Transverse colon (tissue), 3 donors: ENCODE measurements around the gene KRTAP25-1.

ENCODE experiments used
- POLR2A ChIP-seq: fragments of 450-650 bp; IDR thresholded peaks from one replicate; pipeline ENCODE4 v1.6.1; 2016; ENCODE audit warnings: antibody characterized with exemption, mild to moderate bottlenecking, moderate library complexity
- TF ChIP-seq, protein P1 (sequence below), 5 experiments: fragments of 200-600 bp in 3 of 5; fragments of 450-650 bp in 2 of 5; sonication (generic) in 3 of 5; IDR thresholded peaks; 1 replicate in 2 of 5; 2 replicates in 3 of 5; pipeline ENCODE4 v1.5.1; 2016 to 2017; ENCODE audit warnings: antibody characterized with exemption in 5 of 5, inconsistent platforms in 3 of 5, mild to moderate bottlenecking in 2 of 5, moderate library complexity in 1 of 5

- no peak for TF ChIP-seq POLR2A
- TF ChIP-seq, protein P1, sequence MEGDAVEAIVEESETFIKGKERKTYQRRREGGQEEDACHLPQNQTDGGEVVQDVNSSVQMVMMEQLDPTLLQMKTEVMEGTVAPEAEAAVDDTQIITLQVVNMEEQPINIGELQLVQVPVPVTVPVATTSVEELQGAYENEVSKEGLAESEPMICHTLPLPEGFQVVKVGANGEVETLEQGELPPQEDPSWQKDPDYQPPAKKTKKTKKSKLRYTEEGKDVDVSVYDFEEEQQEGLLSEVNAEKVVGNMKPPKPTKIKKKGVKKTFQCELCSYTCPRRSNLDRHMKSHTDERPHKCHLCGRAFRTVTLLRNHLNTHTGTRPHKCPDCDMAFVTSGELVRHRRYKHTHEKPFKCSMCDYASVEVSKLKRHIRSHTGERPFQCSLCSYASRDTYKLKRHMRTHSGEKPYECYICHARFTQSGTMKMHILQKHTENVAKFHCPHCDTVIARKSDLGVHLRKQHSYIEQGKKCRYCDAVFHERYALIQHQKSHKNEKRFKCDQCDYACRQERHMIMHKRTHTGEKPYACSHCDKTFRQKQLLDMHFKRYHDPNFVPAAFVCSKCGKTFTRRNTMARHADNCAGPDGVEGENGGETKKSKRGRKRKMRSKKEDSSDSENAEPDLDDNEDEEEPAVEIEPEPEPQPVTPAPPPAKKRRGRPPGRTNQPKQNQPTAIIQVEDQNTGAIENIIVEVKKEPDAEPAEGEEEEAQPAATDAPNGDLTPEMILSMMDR (IDR thresholded peaks at IDR 0.05), result no peak
Measured at GRCh38 chr21:30289215-30289614, at the start of gene KRTAP25-1.
